ENCODE results near the gene MYMK.

Gene MYMK

DNA sequence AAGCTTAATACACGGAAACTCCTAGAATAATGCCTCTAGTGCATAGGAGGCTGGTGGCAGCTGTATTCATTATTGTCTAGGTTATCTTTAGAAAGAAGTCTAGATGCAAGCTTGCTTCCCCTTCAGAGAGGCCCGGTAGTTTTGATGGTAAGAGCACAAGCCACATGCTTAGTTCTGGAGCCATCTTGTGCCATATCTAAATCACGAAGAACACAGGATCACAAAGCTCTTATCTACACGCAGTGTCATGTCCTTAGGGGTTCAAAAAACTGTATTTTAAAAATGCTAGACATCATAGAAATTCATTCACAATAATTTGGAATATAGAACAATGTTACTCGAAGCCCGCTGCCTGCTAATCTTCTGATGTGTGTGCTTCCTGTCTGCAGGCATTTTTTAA, 58.8 kb downstream of the MYMK start:
- H3K27me3 Mint-ChIP-seq: no peaks in the 10 kb centered on the region
- peaks cover 0 to 10% of the 10 kb centered on the region in 2 donors for H3K36me3 Mint-ChIP-seq
- H3K9me3 Mint-ChIP-seq: no peaks in the 10 kb centered on the region
- no peak overlapping the region for H3K4me3 Mint-ChIP-seq
- H3K4me1 Mint-ChIP-seq: peaks cover 22 to 32% of the 10 kb centered on the region in 2 donors
- no peak for ATAC-seq (replicated peaks)
- no peak for DNase-seq
- H3K27ac Mint-ChIP-seq: no peak overlapping the region

DNA sequence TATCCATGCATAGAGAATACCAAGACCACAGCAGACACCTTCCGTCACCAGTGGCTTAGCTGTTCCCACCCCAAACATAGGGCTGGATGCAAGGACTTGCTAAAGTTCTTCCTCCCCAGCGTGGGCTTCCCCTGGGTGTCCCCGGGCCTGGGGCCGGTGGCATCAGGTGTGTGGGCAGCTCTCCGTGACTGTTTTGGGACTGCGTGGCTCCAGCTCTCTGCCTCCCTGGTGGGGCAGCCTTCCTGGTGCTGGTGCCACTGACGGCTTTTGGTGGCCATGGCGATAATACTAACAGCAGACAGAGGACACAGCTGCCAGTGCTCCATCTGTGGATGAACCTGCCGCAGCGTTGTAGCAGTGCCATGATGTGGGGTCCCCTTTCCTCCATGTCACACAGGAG, 60.1 kb downstream of the MYMK start:
- ATAC-seq (replicated peaks): no peak
- no peak for DNase-seq
- Mint-ChIP-seq H3K36me3 (peaks cover 0 to 6% of the 10 kb centered on the region in 2 donors), H3K9me3 (no peaks in the 10 kb centered on the region), H3K27ac (no peak overlapping the region), H3K27me3 (no peaks in the 10 kb centered on the region), H3K4me3 (no peak overlapping the region), H3K4me1 (peaks cover 25 to 27% of the 10 kb centered on the region in 2 donors)

Measured in stimulated activated naive B cell treated with anti-CD40 and anti-IgM and Interleukin-4, amounts not matched to agents 10 μg/mL and 1 μg/mL and 100 μg/mL, for 72 hours (primary cell).